GM19372 (cell line): ENCODE results near the gene CCDC27.

Experiments
- ATAC-seq: cut with Tn5 transposase; IDR thresholded peaks from one replicate; pipeline ENCODE4 v1.9.1; 2021; ENCODE audit warnings: mild to moderate bottlenecking, low read depth, moderate library complexity; ENCODE audit not compliant: unreplicated experiment

CCDC27 gene

DNA sequence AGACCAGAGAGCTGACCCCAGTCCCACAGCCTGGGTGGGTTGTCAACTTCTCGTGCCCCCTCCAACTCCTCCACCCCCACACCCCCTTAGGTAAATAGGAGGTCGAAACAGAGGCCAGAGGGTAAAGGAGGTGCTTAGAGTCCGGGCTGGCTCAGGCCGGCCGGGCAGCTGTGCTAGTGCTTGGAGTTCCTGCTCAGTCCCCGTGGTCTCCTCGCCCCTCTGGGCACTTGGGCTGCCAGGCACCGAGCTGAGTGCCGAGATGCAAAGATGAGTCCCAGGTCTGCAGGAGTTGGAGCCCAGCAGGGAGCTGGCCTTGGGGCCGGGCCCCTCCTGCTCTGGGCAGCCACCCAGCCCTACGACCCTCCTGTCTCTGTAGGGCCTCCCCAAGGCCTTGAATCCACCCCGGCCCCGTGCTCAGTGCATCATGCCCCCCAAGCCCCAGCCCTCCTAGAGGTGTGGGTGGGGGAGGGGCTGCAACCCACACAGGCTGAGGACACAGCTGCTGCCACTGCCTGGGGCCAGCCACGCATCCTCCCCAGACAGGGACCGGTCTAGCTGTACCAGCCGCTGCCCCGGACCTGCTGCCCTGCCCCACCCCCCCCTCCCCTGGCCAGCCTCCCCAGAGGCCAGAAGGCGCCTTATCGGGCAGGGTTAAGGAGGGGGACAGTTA is 22.2 kb downstream of the CCDC27 start:
- no peak for ATAC-seq

DNA sequence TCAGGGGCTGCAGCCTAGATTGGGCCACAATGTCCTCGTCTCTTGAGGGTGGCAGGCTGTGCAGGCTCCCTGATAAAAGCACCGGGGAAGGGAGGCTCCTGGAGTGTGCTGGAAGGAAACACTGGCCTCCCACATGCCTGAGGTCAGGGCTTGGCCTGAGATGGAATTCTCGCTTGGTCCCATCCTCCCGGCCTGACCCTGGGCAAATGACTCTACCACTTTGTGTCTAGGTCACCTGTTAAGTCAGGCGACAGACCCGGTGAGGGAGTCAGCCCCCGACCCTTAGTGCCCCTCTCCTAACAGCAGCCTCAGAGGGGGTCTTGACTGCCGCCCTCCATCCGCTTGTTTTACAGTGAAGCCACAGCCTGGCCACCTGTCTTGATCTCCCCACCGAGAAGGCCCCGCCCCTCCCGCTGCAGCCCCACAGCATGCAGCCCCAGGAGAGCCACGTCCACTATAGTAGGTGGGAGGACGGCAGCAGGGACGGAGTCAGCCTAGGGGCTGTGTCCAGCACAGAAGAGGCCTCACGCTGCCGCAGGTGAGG is 22.8 kb downstream of the CCDC27 start:
- ATAC-seq, result no peak

GRCh38 chr1:3775490-3776230 is 23.4 kb downstream of the CCDC27 start:
- no peak for ATAC-seq

- ATAC-seq, result no peak
These were observed 24.1 kb downstream of the CCDC27 start for GRCh38 chr1:3776231-3776961.

GRCh38 chr1:3777078-3777547 is 24.9 kb downstream of the CCDC27 start:
- ATAC-seq, result no peak

DNA sequence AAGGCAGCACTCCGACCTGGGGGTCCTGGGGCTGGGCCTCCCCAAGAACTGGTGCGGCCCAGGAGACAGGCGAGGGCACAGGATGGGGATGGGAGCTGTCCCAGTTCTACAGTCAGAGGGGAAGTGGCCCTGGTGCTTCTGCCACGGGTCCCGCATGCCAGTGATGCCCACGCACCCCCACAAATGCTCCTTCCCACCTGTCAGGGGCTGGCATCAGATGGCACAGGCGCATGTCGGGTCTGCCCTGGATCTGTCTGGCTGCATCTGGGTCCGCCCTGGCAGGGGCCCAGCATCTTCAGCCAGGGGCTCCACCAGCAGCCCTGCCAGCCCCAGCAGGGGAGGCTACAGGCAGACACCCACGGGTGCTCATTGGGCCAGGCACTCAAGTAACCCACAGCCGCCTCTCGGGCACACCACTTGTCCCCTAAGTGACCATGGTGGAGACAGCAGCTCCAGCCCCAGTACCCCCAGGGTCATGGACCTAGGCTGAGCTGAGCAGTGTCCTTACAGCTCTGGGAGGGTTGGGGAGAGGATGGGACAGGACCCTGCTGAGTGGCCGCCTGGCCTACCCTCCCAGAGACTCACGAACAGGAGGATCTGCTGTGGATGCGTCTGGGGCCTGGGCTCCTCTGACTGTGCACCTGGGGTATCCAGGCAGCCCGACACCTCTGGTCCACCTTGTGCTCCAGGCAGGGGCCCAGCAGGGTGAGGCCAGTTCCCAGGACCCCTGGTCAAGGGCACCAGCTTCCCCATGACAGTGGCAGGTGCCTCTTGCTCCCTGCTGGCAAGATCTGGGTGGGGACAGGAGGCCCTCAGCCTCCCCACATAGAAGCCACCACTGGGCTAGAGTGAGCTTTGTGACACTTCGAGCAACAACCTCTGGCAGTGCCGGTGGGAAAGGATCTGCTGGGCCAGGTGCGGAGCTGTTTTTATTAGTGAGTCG is 25.7 kb downstream of the CCDC27 start:
- no peak for ATAC-seq

DNA sequence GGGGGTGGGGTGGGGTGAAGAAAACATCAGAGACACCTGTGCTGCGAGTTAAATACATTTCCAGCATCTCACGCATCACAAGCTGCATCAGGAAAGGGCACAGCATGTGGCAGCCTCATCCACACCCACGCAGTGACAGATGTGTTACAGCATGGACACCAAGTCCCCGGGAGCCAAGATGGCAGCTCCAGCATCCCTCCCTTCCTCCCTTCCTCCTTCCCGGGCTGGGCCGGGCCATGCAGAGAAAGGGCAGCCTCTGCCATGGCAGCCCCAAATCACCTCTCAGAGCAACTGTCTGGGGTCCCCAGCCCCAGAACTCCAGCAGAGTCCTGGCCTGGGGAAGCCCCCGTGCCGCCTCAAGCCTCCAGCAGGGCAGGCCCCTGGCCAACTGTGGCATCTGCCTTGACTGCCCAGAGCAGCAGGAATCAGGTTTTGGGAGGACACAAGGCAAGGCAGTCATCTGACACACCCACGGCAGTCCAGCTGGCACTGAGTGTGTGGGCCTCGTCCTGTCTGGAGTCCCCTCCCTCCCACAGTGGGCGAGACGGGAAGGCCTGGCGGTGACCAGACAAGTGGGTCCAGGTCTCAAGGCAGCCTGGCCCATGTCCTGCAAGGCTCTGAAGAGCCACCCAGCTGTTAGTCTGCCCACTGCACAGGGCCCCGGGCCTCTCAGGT is 26.5 kb downstream of the CCDC27 start:
- no peak for ATAC-seq

- no peak for ATAC-seq
These were observed 27.1 kb downstream of the CCDC27 start for GRCh38 chr1:3779265-3779911.

- ATAC-seq, result no peak
These were observed 27.7 kb downstream of the CCDC27 start for GRCh38 chr1:3779912-3780416.

DNA sequence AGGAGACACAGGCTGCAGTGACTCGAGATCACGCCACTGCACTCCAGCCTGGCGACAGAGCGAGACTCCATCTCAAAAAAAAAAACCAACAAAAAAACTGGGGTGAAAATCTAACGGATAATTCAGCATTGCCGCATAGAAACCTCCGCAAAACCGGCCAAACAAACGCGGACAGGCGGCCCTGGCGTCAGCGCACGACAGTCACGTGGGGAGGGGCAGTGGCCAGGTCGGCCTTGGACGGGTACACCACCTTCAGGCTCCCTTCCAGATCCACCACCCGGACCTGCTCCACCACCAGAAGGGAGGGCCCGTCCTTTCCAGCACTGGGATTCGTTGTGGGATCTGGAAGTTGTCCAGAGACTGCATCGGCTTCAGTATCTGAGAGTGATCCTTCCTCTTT is 28.7 kb downstream of the CCDC27 start:
- no peak for ATAC-seq

GRCh38 chr1:3783651-3784474 is 31.6 kb downstream of the CCDC27 start:
- no peak for ATAC-seq

DNA sequence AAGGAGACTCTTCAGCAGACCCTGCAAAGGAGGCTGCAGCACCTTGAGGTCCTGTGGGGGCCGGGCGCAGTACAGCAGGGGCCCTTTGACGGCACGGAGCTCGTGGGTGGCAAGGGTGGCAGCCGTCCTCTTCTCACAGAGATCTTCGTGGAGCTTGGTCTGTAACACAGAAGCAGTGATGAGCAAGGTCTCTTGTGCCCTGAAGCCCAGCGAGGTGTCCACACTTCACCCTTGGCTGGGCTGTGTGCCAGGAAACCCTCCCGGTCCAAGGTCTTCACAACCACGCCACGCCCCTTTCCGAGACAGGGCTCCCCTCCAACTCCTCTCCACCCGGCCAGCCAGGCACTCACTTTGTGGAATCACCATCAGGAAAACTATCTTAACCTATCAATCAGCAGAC is 32.8 kb downstream of the CCDC27 start:
- ATAC-seq, result no peak

DNA sequence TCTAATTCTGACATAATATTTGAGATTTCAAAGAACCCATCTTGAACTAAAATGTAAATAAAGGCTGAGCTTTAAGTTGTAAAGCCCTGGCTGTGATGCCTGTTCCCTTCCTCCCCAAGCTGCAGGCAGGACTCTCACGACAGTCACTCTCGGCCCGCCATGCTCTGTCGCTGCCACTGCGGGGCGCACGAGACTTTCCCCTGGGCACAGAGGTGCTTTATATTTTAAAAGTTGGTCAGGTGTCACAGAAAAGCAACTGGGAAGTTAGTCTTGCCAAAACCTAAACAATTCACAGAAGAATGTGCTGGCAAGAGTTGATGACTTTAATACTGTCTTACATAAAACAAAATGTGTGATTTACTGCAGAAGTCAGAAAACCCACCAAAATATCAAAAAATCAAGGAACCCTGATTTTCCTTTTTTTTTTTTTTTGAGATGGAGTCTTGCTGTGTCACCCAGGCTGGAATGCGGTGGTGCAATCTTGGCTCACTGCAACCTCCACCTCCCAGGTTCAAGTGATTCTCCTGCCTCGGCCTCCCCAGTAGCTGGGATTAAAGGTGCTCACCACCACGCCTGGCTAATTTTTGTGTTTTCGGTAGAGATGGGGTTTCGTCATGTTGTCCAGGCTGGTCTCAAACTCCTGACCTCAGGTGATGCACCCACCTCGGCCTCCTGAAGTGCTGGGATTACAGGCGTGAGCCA is 33.4 kb downstream of the CCDC27 start:
- no peak for ATAC-seq

DNA sequence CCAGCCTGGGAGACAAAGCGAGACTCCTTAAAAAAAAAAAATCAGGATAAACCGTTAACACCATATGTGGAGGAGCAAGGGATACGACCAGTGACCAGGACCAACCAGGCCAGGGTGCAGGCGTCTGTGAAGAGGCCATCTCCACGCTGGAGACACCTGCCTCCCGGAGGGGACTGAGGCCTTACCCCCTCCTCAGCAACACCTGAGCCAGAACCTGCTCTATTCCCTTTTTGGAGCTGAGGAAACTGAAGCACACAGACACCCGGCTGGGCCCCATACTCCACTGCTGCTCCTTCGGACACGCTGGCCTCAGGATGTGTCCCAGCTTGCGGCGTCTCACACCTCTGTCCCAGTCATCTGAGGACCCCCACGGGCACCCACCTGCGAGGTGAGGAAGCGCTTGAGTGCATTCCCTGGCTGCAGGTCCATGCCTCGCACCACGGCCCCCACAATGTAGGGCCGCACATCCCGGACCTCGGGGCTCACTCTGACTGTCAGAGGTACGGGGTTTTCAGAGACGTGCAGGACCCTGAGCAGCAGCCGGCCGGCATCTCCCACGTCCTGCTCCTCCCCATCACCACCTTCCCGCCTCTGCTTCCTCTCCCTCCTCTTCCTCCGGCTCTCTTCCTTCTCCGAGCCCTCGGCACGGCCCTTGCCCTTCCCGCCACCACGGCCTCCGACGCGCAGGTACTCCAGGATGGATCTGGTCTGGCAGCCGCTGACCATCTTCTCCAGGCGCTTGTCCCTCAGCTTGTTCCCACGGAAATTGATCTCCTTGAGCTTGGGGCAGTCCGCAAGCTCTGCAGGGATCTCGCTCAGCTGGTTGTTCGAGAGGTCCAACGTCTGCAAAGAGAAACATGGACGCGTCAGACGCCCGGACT is 34.5 kb downstream of the CCDC27 start:
- no peak for ATAC-seq

DNA sequence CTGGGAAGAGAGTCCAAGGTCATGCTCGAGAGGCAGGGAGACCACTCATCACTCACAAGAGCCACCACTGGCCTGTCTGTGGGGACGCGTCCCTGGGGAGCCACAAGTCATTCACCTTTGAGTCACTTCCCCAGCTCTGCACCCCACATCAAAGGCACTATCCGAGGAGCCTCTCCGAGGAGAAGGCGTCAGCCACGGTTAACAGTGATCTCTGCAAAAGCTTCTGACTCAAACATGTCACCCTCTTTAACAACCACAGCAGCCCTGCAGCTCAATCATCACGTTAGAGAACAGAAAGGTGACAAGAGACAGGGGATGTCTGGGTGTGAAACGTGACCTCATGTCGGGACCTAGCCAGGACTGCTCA is 35.1 kb downstream of the CCDC27 start:
- ATAC-seq, result no peak

GRCh38 chr1:3787745-3788605 is 35.7 kb downstream of the CCDC27 start:
- ATAC-seq, result no peak
